DMS79 (cell line): ENCODE measurements around the gene WFS1.

ENCODE experiments used
- DNase-seq: peaks from one replicate; lab custom pipeline; 2025; lab: John Stamatoyannopoulos, UW

Gene WFS1

GRCh38 chr4:6235901-6236640 is 33.6 kb upstream of the WFS1 start:
- no peak for DNase-seq

DNA sequence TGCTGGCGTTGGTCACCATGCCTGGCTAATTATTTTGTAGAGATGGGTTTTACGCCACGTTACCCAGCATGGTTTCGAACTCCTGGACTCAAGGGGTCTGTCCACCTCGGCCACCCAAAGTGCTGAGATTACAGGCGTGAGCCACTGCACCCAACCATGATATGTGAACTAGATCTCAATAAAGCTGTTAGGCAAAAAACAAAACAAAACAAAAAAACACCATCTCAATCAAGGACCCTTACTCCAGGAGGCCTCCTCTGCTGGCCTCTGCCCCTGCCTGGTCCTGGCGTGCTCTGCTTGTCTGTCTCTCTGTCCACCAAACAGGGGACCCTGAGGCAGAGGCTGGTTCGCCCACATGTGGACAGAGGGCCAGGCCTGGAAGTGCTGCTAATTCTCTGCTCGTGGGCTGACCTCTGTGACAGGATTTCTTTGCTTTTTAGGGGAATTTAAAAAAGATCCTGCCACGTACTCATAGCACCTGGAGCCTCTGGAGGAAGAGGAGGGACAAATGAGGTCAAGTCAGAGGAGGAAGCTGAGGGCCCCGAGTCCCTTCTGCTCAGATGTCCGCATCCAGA is 32.7 kb upstream of the WFS1 start:
- no peak for DNase-seq

DNA sequence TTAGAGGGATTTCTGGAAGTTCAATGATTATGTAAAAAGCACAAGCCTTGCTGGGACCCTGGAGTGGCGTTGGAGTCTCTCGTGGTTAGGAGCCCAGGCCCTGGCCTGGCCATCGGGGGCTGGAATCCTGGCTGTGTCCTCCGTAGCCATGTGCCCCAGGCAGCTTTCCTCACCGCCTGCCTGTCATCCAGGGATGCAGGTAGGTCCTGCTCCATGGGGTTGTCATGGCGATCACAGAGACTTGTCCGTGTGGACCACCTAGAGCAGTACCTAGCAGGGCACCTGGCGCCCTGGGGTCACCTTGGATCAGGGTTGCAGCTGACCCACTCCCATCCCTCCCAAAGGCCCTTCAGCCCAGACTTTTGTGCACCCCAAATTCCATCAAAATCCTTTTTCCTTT is 30.2 kb upstream of the WFS1 start:
- DNase-seq: no peak

- no peak for DNase-seq
These were observed 29.7 kb upstream of the WFS1 start for GRCh38 chr4:6239968-6240367.

DNA sequence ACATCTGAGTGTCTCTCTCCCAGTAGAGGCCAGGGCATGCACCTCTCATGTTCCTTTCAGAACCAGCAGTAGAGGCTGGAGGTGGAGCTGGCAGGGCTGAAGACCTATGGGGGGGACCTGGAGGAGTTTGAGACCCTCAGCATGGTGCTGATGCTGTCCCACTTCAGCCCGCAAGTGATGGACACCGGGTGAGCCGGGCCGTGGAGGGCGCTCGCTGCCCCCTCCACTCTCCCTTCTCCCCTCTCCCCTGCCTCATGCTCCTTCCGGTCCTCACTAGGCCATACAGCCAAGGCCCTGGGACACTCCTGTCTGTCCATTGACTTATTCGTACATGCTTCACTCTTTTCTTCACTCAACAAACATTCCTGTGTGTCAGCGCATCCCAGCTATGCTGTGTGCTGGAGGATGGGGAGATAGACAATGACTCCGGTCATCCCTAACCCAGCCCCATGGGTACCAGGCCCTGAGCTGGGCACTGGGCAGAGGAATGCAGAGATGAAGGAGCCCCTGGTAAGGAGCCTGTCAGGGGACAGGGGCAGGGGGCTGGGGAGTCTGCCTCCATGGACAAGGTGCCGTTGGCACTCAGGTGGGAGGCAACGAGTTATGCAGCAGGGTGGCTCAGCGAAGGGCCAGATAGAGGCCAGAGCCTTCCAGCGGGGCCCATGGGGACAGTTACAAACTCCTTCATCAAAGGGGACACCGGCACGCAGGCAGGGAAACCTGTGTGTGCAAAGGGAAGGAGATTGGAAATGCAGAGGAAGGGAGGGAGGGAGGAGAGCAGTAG is 28.4 kb upstream of the WFS1 start:
- DNase-seq: no peak

DNA sequence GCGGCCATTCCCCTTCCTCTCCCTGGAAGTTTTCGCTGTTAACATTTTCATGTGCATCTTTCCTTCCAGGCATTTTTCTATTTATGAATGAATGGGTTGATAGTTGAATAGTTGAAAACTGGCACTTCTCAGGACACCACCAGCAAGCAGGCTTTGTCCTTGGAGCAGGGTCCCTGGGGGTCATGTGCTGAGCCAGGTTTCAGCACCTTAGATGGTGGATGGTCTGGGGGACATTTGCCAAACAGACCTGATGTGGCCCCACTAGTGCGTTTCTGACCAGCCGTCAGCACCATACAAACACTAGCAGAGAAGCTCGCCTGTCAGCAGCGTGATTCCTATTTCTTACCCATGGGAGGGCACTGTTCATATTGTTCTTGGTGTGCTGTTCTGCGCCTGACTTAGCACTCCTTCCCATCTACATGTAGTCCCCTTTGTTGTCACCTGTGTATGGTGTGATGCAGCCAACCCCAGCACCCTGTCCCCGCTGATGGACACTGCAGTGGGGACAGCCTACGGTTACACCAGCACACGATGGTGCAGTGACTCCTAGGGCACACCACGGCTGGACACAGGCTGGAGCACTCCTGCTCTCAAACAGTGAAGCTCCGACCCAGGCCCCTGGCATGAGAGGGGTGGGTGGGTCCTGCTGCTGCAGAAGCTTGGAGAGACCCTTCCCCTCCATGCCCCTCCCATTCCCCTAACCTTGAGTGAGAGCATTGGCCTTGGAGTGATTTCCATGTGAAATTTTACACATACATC is 27.2 kb upstream of the WFS1 start:
- no peak for DNase-seq

GRCh38 chr4:6245246-6246169 is 24.1 kb upstream of the WFS1 start:
- no peak for DNase-seq

DNA sequence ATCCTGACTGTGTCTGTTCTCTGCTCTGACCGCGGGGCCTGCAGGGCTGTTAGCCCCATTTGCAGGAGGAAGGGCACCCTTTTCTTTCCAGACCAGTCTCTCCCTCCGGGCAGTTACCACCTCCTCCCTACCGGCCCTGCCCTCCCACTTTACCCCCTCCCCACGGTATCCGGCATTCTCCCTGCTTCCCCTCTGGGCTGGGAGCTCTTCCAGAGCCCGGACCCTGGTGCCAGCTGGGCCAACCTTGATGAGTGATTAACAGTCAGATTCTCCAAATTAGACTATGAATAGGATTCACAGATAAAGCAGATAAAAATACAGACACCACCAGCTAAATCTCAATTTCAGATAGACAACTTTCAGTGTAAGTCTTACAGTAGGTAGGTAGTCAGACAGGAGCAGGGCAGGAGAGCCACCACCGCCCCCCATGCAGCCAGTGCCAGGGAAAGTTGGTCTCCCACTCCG is 23.4 kb upstream of the WFS1 start:
- no peak for DNase-seq

DNA sequence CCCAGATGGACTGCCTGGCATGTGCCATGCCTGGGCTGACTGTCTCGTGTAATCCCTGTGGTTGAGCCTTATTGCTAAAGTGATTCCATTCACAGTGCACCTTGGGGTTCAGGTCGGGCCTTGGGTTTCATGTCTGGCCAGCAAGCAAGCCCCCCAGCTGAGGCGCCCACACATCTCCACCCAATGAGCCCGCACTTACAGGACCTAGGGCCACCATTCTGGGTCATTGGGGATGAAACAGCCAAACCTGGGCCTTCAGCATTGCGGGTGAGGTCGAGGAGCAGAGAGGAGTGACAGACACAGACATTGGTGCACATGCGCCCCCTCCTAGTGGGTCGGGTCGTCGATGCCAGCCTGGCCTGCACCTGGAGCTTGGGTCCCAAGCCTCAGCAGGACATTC is 21.3 kb upstream of the WFS1 start:
- no peak for DNase-seq

DNA sequence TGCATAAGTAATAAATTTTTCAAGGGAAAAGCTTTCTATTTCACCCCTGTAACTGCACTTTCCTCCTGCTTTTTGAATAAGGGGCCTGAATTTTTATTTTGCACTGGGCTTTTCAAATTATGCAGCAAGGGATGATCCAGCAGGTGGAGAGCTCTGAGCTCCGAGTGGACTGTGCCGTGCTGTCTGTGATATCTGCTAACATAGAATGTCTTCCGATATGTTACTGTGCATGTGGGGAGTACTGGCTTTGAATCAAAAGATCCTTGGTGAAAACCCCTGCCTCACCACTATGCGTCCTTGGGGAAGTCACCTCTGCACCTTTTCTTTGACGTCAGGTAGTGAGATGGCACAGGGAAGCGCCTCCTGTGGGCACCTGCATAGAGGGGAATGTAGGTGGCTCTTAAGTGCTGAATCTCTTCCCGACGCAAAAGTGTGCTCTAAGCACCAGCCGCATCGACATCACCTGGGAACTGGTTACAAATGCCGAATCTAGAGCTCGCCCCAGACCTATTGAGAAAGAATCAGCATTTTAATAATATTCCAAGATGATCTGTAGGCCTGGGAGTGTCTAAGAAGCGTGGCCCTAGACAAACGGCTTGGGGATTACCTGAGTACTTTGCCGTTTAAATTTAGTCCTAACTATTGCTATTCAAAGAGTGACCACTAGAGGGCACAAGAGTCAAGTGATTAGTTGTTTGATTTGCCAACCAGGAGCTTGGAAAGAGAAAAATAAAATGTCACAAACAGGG is 19.2 kb upstream of the WFS1 start:
- DNase-seq: peak; percentile 34

GRCh38 chr4:6250984-6251295 is 18.7 kb upstream of the WFS1 start:
- DNase-seq: no peak

GRCh38 chr4:6251365-6251764 is 18.3 kb upstream of the WFS1 start:
- no peak for DNase-seq

GRCh38 chr4:6252051-6252450 is 17.6 kb upstream of the WFS1 start:
- DNase-seq: no peak

DNA sequence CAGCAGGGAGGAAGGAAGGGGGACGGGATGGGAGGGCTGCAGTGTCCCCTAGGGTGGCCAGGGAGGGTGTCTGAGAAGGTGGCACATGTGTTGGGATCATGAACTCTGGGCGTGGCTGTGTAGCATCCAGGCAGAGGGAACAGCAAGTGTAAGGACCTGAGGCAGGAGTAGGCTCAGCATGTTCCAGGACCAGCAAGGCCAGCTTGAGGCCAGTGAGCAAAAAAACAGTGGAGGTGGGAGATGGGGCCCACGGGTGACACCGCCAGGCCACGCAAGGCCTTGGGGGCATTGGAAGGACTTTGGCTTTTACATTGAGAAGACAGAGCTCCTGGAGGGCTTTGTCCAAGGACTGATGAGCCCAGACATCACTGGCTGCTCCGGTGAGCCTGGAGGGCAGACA is 16.5 kb upstream of the WFS1 start:
- DNase-seq: no peak

GRCh38 chr4:6253961-6254360 is 15.7 kb upstream of the WFS1 start:
- no peak for DNase-seq

DNA sequence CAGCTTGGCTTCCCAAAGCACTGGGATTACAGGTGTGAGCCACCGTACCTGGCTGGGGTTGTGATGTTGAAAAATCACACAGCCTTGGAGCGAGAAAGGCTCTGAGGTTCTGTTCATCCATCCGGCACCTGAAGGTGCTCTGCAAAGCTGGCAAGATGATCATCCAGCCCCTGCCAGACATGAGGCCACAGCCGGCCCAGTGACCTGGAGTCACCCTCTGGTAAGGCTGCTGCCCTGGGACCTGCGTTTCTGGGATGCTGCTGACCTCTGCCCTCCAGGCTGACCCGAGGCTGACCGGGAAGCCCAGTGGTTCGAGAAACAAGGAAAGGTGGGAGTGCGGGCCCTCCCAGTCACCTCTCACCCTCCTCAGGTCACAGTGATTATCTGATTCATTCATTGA is 13.5 kb upstream of the WFS1 start:
- no peak for DNase-seq

DNA sequence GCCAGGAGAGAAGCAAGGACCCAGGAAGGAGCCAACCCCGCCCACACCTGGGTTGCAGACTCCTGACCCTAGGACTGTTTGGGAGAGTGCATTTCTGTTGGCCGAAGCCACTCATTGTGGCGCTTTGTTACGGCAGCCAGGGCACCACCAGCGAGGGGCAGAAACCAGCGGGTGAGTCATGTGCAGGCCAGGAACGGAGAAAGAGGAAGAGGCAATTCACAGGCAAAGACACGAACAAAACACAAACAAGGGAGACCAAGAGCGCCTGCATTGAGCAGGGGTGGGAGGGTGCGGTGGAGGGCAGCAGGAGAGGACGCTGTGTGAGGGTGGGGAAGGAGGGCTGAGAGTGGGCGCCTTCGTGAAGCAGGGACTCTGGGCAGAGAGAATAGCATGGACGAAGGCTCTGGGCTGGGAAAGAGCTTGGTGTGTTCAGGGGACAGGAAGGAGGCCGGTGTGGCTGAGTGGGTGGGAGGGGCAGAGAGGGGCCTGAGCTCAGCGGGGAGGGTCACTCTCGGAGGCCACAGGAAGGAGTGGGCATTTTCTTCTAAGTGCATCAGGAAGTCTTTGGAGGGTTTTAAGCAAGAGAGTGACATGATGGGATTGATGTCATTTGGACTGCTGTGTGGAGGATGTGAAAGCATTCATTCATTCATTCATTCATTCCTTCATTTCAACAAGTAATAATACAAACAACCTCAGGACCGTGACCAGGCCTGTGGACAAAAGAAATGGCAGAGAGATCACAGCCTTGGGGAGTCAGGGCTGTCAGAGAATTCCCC is 12.2 kb upstream of the WFS1 start:
- DNase-seq: no peak

- DNase-seq: no peak
These were observed 11.7 kb upstream of the WFS1 start for GRCh38 chr4:6258026-6258360.

GRCh38 chr4:6258741-6259140 is 10.9 kb upstream of the WFS1 start:
- DNase-seq: no peak

DNA sequence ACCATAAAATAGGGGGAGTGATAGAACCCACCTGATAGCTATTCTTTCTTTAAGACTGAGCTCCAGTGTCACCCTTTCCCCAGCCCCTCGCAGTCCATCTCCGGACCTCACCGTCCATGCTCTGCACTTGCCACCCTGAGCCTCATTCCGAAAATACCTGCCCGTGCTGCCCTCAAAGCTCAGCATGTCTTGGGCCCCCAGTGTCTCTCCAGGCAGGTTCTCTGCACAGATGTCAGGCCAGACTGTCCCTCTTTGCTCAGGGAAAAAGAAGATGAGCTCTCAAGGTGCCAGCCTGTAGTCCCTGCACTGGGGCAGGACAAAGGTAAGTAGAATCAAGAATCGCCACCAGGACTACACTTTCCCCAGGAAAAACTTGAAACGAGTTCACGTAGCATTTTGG is 9.8 kb upstream of the WFS1 start:
- no peak for DNase-seq
